Skin epidermis (tissue), 12 donors: ENCODE results near the gene CDH23.

ENCODE experiments used
- H3K27ac ChIP-seq, 21 experiments: fragments of 200-600 bp; sonication (generic) in 11 of 21; one replicate each; pipeline ENCODE4 v1.5.0; 2020; ENCODE audit warnings: mild to moderate bottlenecking in 3 of 21, inconsistent platforms in 2 of 21, moderate library complexity in 2 of 21
- H3K4me3 ChIP-seq, 7 experiments: fragments of 200-600 bp; sonication (generic) in 2 of 7; one replicate each; pipeline ENCODE4 v1.5.0; 2020; ENCODE audit warnings: inconsistent platforms in 2 of 7, mild to moderate bottlenecking in 2 of 7, moderate library complexity in 1 of 7

Gene CDH23

DNA sequence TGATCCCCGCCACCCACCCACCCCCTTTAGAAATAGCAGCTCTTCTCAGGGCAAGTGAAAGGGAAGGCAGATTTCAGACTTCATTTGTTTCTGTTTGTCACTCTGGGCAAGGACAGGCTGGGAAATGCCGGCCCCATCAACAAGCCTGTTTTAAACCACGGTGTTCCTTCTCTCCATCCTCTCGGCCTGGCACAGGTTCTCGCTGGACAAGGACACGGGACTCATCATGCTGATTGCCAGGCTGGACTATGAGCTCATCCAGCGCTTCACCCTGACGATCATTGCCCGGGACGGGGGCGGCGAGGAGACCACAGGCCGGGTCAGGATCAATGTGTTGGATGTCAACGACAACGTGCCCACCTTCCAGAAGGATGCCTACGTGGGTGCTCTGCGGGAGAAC lies 280.5 kb downstream of the CDH23 start:
- no peak overlapping the region for H3K4me3 ChIP-seq
- H3K27ac ChIP-seq, result no peak overlapping the region

DNA sequence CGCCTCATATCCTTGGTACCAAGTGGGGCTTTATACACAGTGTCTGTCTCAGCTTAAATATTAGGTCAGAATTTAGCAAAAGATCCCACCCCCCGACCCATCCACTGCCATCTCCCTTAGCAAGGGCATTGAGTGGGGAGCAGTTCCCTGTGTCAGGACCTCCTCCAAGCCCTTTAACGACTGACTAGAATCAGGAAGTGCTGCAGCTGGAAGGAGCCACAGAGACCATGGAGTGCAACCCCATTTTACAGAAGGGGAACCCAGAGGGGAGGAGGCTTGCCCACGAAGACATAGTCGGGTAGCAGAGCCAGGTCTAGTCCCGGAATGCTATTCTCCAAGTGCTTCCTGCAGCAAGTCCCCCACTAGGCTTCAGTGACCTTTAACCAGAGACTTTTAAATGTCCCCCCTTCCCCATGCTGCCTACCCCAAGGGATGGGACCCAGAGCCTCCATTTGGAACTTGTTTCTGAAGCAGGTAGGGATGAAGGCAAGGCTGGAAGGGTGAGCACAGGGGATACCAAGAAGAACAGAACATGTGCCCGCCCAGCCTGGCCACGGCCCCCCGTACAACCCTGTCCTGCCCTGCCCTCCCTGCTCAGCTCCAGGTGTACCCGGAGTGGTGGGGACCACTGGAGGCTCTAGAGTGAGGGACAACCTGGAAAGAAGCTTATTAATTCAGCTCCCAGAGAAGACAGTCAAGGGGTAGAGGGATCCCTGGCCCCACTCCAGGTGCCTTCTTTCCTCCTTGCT lies 281.5 kb downstream of the CDH23 start:
- H3K4me3 ChIP-seq, result no peak overlapping the region
- no peak overlapping the region for H3K27ac ChIP-seq

DNA sequence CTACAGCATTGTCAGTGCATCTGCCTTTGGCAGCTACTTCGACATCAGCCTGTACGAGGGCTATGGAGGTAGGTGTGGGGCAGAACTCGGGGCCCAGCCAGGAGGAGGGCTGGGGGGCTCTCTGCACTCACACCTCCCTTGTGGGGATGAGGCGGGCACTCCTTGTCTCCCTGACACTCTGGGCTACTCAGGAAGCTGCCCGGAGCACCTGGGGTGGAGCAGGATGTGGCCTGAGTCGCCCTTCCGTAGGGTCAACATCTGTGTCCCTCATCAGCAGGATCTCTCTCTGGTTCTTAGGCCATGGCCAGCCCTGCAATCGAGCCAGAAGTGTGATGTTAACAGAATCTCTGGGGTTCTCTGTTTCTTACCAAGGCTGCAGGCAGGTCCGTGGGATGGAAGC lies 282.7 kb downstream of the CDH23 start:
- H3K4me3 ChIP-seq, result no peak overlapping the region
- no peak overlapping the region for H3K27ac ChIP-seq

DNA sequence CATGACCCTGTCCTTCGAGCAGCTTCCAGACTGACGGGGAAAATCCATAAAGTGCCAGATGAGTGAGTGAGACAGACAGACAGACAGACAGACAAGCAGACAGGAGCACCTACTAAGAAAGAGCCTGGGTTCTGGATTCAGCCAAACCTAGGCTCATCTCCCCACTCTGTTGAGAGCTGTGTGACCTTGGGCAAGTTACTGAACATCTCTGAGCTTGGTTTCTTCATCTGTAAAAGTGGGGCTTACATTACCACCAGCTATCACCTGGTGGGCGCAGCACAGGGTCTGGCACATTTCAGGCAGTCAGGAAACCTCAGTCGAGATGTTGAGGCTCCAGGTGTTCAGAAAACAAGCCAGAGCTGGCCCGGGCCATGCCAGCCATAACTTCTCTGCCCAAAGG lies 285.3 kb downstream of the CDH23 start:
- Histone ChIP-seq H3K4me3 (no peak overlapping the region), H3K27ac (no peak overlapping the region)

DNA sequence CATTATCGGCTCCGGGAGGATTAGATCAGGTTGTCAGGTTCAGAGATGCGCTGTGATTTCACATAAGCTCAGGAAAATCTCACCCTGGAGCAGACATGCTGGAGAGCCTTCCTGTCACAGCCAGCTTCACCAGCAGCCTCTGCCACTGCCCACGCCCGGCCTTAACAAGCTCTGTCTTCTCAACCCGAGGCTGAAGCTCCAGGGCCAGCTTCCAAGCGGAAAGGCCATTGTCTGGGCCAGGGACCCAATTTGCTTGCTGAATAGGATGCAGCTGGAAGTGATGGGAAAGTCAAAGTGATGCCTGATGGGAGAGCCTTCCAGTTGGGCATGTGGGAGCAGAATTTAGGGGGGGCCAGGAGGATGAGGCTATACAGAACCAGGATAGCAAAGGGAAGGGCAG lies 286.6 kb downstream of the CDH23 start:
- Histone ChIP-seq H3K27ac (no peak overlapping the region), H3K4me3 (no peak overlapping the region)

DNA sequence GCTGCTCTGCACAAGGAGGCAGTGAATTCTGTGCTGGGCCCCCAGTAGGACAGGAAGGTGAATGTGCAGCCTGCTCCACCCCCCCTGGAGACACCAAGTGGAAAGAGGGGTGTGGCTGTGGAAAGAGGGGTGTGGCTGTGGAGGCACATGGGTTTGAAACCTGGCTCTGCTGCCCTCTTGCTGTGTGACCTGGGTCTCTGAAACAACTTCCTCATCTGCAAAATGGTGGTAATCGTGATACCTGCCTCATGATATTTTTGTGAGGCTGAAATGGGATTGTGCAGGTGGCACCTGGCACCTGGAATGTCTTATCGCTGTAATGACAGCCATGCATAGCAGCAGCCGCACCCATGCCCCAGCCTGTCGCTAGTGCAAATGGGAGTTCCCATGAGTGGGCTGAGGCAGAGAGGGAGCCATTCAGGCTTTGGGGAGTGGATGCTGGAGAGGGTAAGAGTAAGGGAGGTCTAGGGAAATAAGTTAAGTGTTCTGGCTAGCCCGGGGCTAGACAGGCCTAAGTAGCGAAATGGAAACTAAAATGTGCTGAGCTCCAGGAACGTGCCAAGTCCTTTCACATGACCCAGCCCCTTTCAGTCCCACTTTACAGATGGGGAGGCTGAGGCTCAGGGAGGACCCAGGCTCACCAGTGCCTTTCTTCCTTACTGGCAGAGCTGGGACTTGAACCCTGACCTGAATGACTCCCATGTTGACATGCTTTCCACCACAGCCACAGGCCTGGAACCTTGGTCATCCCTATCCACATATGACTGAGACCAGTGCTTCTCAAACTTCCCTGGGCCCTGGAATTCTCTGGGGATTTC lies 287.8 kb downstream of the CDH23 start:
- no peak overlapping the region for H3K4me3 ChIP-seq
- H3K27ac ChIP-seq, result no peak overlapping the region

DNA sequence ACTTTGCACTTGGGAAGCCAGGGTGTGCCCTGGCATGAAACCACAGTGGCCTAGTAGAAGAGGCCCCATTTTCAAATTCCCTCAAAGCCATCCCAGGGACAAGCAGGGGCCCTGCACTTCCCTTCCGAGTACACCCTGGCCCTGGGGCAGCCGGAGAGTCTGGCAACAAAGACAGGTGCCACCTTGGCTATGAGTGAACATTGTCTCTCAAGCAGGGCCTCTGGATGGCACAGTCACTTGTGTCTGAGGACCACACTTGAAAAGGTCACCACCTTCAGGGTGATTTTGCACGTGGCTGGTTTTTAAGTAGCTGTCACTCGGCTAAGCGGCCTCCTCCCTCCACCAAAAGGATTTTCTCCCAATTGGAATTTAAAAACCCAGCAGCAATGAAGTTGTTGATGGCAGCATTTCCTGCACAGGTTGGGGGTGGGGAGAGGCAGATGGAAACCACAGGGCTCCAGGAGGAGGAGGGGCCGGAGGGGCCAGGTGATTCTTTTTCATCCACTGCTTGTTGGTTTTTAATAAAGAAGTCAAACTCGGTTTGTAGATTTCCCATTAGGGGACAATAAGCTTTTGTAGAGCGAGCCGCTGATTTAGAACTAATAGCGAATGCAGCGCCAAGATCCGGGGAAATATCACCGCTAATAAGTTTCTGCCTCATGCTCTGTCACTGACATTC lies 289.0 kb downstream of the CDH23 start:
- H3K4me3 ChIP-seq, result no peak overlapping the region
- H3K27ac ChIP-seq, result no peak overlapping the region

DNA sequence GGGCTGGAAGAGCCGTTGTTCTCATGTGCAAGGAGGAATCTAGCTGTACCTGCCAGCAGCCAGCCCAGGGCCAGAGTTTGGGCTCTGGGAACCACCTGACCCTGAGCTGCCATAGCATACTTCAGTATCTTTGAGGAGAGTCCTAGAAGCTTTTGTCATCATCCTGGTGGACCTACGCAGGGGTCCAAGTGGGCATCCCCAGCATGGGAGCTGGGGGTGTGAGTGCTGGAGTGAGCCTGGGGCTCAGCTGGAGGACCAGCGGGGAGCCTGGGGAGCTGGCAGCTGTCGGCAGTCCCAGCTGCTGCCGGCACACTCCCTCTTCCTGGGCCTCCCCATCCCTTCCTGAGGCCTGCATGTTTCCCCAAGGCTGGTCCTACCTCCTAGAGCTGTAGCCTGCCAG lies 290.4 kb downstream of the CDH23 start:
- Histone ChIP-seq H3K4me3 (no peak overlapping the region), H3K27ac (no peak overlapping the region)

DNA sequence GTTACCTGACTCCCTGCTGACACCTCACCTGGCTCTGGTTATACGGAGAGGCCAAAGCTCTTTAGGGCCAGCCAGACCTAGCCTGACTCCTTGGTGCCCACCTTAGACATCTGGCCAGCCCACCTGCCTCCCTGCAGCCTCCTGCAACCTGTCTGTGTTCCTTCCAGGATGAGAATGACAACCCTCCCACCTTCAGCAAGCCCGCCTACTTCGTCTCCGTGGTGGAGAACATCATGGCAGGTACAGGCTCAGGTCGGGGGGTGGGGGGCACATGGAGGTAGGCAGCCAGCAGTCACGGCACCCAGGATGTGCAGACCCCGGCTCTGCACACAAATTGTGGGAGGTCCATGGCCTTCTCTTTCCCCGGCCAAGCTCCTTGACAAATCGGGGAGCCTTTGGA lies 290.8 kb downstream of the CDH23 start:
- H3K27ac ChIP-seq, result no peak overlapping the region

DNA sequence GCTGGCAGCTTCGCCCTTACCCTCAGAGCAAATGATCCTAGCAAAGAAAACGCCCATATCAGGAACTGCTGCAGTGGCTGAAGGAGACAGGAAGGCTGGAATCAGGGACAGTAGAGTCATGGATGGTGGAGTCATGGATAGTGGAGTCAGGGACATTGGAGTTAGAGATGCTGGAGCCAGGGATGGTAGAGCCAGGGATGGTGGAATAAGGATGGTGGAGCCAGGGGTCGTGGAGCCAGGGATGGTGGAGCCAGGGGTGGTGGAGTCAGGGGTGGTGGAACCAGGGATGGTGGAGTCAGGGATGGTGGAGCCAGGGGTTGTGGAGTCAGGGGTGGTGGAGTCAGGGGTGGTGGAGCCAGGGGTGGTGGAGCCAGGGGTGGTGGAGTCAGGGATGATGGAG lies 291.5 kb downstream of the CDH23 start:
- H3K27ac ChIP-seq, result no peak overlapping the region
- H3K4me3 ChIP-seq, result no peak overlapping the region

More for the DNA sequence above, 290.8 kb downstream of the CDH23 start:
- H3K4me3 ChIP-seq, result no peak overlapping the region

DNA sequence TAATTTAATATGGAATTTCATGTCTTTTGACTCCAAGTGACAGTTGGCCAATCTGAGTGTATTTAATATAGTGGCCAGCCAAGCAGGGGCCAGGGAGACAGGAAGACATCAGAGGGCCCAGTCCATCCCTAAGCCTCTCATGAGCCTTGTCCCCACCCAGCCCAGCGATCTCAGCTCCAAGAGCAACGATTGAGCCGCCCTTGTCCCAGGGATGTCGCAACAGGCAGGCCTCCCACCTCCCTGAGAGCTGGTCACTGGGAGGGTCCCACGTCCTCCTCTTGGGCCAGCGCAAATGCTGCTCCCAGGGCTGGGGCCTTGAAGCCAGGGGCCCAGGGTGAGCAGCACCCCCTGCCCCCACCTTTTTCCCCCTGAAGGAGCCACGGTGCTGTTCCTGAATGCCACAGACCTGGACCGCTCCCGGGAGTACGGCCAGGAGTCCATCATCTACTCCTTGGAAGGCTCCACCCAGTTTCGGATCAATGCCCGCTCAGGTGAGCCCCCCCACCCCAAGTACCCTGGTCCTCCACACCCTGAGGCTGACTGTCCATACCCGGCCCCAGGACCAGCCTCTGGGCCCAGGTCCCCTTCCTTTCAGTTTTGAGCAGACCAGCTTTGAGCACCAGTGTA lies 293.5 kb downstream of the CDH23 start:
- Histone ChIP-seq H3K4me3 (no peak overlapping the region), H3K27ac (no peak overlapping the region)

DNA sequence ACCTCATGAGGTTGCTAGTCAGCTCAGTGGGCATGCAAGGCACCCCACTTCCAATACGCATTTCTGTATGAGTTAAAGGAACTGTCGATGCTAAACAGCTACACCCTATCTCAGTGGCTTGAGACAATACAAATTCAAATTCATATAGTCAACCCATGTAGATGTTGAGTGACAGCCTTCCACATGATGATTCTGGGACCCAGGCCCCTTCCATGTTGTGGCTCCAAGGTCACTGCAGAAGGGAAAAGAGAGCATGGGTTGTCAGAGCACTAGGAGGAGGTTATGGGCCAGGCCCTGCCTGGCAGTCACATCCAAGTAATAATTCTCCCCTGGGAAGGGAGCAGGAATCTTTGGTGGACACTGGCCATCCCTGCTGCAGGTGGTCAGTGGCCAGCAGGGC lies 294.7 kb downstream of the CDH23 start:
- Histone ChIP-seq H3K4me3 (no peak overlapping the region), H3K27ac (no peak overlapping the region)

DNA sequence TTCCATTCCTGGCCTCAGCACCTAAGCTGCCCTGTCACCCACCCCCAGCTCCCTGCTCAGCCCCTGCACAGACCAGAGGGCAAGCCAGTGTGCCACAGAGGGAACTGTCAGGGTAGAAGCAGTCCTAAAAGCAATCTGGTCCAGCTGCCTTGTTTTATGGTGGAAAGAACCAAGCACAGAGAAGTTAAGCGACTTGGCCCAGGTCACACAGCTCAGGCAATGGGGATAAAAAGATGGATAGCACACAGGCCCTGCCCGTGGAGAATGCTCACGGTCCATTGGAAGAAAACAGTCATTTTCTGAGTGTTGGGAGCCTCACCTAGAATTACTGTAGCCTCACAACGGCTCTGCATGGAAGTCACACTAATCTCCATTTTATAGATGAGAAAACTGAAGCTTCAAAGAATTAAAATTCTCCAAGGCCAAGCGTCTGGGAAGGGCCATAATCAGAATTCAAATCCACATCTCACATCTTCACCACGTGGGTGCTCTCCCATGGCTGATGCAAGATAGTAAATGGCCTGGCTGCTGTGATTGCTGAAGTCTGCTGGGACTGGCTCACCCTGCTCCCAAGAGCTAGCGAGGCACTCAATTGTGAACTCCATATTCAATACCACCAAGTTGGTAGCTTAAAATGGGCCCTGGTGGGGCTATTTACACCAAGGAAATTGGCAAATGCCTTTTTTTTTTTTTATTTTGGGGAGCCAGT lies 296.0 kb downstream of the CDH23 start:
- H3K4me3 ChIP-seq, result no peak overlapping the region
- peak overlapping the region in 3 of 21 experiments; percentile 72 to 78 (median 72) for H3K27ac ChIP-seq

DNA sequence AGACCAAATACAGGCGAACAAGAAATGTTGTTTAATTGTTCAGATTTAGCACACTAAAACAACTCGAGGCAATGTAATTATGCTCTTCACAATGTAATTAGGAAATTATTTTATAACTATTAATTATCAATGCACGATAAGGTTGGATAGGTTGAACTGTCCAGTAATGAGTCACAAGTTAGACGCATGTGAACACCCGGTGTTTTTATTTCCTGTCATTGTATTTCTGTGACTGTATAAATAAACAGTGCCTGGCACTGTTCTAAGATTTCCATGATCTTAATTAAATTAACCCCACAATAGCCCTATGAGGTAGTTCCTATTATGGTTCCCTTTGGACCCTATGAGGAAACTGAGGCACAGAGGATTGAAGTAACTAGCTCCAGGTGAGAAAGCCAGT lies 296.7 kb downstream of the CDH23 start:
- Histone ChIP-seq H3K4me3 (no peak overlapping the region), H3K27ac (peak overlapping the region in 13 of 21 experiments; percentile 34 to 78 (median 69))

DNA sequence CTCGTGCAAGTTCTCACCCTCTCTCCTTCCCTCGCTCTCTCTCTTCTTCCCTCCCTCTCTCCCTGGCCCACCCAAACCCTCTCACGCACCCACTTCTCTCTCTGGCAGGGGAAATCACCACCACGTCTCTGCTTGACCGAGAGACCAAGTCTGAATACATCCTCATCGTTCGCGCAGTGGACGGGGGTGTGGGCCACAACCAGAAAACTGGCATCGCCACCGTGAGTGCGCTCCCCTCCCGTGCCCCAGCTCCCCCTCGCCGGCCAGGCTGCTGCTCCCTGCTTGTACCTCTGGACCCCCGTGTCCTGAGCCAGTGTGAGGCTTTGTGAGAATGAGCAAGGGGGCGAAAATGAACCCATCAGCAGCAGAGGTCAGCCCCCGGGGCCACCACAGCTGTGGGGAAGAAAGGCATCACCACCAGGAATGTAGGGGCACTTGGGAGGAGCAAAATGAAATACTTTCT lies 297.4 kb downstream of the CDH23 start:
- H3K27ac ChIP-seq, result peak overlapping the region in 16 of 21 experiments; percentile 11 to 78 (median 68)
- H3K4me3 ChIP-seq, result no peak overlapping the region

DNA sequence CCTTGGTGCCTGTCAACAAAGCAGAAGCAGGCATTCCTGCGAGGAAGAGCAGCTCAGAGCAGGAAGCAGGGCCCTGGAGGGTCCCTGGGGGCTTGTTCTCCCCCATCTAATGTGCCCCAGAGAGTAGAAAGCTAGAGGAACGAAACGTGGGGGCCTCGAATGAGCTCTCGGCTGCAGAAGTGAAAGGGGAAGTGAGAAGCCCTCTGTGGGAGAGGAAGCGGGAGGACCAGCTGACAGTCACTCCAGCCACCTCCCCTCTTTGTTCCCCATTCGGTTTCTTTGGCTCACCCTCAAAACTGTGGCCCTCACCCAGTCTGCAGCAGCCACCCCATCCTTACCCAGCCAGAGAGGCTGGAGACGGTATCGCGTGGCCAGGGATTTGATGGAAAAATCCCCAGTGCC lies 297.8 kb downstream of the CDH23 start:
- peak overlapping the region in 14 of 21 experiments; percentile 16 to 78 (median 69) for H3K27ac ChIP-seq
- no peak overlapping the region for H3K4me3 ChIP-seq

DNA sequence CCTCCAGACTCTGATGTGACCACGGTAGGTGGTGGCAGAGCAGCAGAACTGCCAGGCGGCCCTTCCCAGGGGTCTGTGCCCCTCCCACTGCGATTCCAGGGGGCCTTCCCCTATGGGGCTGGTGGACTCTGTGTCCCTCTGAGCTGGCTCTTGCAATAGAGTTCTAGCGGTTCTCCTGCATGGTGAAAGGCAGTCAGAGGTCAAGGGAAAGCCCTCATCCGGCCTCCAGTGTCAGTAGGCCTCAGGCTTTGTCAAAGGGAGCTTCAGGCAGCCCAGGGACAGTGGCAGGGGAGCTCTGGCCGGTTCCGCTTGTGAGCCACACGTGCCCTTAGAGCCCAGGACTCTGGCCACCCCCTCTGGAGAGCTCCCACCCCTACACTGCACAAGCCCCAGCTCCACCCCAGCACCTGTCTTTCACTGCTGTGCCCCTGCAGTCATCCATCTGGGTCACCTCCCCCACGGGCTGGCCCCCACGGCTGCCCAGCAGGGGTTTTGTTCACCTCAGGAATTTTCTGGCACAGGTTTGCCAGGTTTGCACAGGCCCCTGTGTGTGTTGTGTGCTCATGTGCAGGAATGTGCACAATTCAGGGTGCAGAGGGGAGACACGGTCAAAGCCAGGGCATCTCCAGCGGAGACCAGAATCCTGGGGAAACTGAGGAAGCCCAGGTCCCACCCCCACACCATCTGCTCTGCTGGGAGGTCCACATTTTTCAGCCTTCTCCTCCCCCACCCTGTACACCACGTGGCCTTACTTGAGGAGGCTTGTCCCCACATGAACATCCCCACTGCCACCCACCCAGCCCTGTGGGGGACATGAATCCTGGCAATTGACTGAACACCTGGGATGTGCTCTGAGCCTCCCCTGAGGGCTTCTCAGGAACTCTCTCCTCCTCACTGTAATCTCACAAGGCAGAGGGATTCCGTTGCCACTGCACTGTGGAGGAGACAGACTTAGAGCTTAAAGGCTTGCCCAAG lies 299.1 kb downstream of the CDH23 start:
- peak overlapping the region in 13 of 21 experiments; percentile 16 to 78 (median 69) for H3K27ac ChIP-seq
- no peak overlapping the region for H3K4me3 ChIP-seq

DNA sequence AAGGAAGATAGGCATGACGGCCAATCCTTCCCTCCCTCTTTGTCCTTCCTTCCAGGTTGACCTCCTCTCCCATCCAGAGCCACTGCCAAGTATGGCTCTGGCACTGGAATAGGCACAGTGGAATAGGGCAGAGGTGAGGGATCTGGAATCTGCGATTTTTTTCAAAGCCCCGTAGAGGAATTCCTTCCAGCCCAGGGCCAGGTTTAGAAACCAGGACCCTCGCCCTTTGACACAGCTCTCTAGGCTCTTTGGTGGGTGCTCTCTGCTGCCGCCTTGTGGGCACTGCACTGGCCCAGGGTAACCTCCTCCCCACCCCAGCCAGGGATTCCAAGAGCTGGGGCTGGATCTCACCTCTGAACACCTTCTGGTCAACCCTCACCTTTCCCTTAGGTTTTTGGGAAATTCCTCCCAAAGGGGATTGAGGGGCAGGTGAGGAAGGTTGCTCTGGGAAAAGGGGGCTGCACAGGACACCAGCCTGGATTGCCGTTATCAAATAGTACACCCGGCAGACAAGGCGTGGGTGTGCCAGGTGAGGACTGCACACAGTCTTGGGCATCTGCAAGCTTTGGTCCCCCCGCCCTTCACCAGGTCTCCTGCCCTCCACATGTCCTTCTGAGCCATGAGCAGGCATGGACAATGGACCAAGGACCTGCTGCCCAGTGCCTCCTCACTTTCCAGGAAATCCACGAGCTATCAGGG lies 300.1 kb downstream of the CDH23 start:
- Histone ChIP-seq H3K4me3 (no peak overlapping the region), H3K27ac (peak overlapping the region in 2 of 21 experiments; percentile 5 to 78)
